WTC11 (cell line): Measurements from ENCODE around the gene NANOS1. TPM values are rescaled to one million over a fixed set of nuclear protein-coding genes. Genes with fewer than 3 reads are reported as not detected.
A peak's percentile ranks its signal among the peaks of the same experiment; 100 is the strongest.

ENCODE experiments used
- ATAC-seq: fragments of 200-7000 bp; cut with Tn5 transposase; 2 replicates; pipeline ENCODE4 v1.10.0; 2021; ENCODE audit warnings: mild to moderate bottlenecking, moderate library complexity
- CTCF ChIA-PET: fragments of 300-600 bp; sonication (Branson Sonifier 250); formaldehyde crosslinking; loops from one replicate; lab custom pipeline; 2021; ENCODE audit warnings: antibody characterized with exemption; lab: Charles Lee
- POLR2A ChIA-PET: fragments of 350-600 bp; sonication (Branson Sonifier 250); formaldehyde crosslinking; loops from one replicate; lab custom pipeline; 2021; ENCODE audit warnings: antibody characterized with exemption; lab: Charles Lee
- DNase-seq: peaks from one replicate; pipeline ENCODE4 v3.0.0; 2021; ENCODE audit warnings: low spot score
- H3K27ac Mint-ChIP-seq: 2 replicates; pipeline ENCODE4 v1.8.0; 2021; ENCODE audit warnings: mixed read lengths
- H3K27me3 Mint-ChIP-seq: 2 replicates; pipeline ENCODE4 v1.8.0; 2021; ENCODE audit warnings: low read depth, mild to moderate bottlenecking, moderate library complexity, mixed read lengths
- H3K36me3 Mint-ChIP-seq: 2 replicates; pipeline ENCODE4 v1.8.0; 2021; ENCODE audit warnings: mixed read lengths
- H3K4me1 Mint-ChIP-seq: 2 replicates; pipeline ENCODE4 v1.8.0; 2022; ENCODE audit warnings: mixed read lengths
- H3K4me3 Mint-ChIP-seq: 2 replicates; pipeline ENCODE4 v1.8.0; 2021; ENCODE audit warnings: mild to moderate bottlenecking, moderate library complexity, mixed read lengths
- H3K9me3 Mint-ChIP-seq: 2 replicates; pipeline ENCODE4 v1.8.0; 2021; ENCODE audit warnings: mixed read lengths
- ARID4B ChIP-seq: sonication (generic); formaldehyde crosslinking; IDR thresholded peaks from 2 replicates; pipeline ENCODE4 v1.8.0; 2023; ENCODE audit warnings: missing genetic modification reagents, mild to moderate bottlenecking, borderline replicate concordance
- CTCF ChIP-seq: fragments of 200-600 bp; IDR thresholded peaks from 2 replicates; pipeline ENCODE4 v1.8.0; 2022; ENCODE audit warnings: antibody characterized with exemption
- E2F1 ChIP-seq: sonication (generic); formaldehyde crosslinking; IDR thresholded peaks from 2 replicates; pipeline ENCODE4 v1.8.0; 2022; ENCODE audit warnings: mild to moderate bottlenecking, missing genetic modification reagents
- E2F4 ChIP-seq: sonication (generic); formaldehyde crosslinking; IDR thresholded peaks from 2 replicates; pipeline ENCODE4 v1.8.1; 2022; ENCODE audit warnings: low read depth, mild to moderate bottlenecking, moderate library complexity, missing genetic modification reagents, borderline replicate concordance
- HMGA2 ChIP-seq: fragments of 250-450 bp; sonication (Bioruptor Pico); IDR thresholded peaks from 2 replicates; pipeline ENCODE4 v1.4.0; 2021; ENCODE audit warnings: mild to moderate bottlenecking, moderate library complexity
- MAX ChIP-seq: sonication (generic); formaldehyde crosslinking; IDR thresholded peaks from 2 replicates; pipeline ENCODE4 v1.8.0; 2022; ENCODE audit warnings: mild to moderate bottlenecking, missing genetic modification reagents
- NFATC4 ChIP-seq: fragments of 250-450 bp; sonication (Bioruptor Pico); IDR thresholded peaks from 2 replicates; pipeline ENCODE4 v1.9.0; 2021; ENCODE audit warnings: mild to moderate bottlenecking
- NR1H2 ChIP-seq: sonication (generic); formaldehyde crosslinking; IDR thresholded peaks from 2 replicates; pipeline ENCODE4 v1.9.0; 2021; ENCODE audit warnings: mild to moderate bottlenecking, moderate library complexity, missing genetic modification reagents
- PRDM15 ChIP-seq: sonication (generic); formaldehyde crosslinking; IDR thresholded peaks from 2 replicates; pipeline ENCODE4 v1.8.0; 2022; ENCODE audit warnings: missing genetic modification reagents
- TEAD4 ChIP-seq: sonication (generic); formaldehyde crosslinking; IDR thresholded peaks from 2 replicates; pipeline ENCODE4 v1.8.0; 2022; ENCODE audit warnings: mild to moderate bottlenecking, missing genetic modification reagents
- ZBTB43 ChIP-seq: sonication (generic); formaldehyde crosslinking; IDR thresholded peaks from 2 replicates; pipeline ENCODE4 v1.8.1; 2023; ENCODE audit warnings: mild to moderate bottlenecking, missing genetic modification reagents
- ZNF232 ChIP-seq: sonication (generic); formaldehyde crosslinking; IDR thresholded peaks from 2 replicates; pipeline ENCODE4 v1.8.0; 2022; ENCODE audit warnings: mild to moderate bottlenecking, missing genetic modification reagents
- ZNF532 ChIP-seq: fragments of 250-450 bp; sonication (Bioruptor Pico); IDR thresholded peaks from 2 replicates; pipeline ENCODE4 v1.9.0; 2021; ENCODE audit warnings: mild to moderate bottlenecking, borderline replicate concordance
- total RNA-seq: library from RNA; stranded (reverse); gene quantifications from 3 replicates; pipeline ENCODE4 v1.2.3, GENCODE V29; 2021

NANOS1 gene
- total RNA-seq, 1 experiment from 2014 or later = 2.9 TPM

- Mint-ChIP-seq H3K27ac (peak overlapping the region; percentile 36), H3K9me3 (no peaks in the 10 kb centered on the region), H3K4me1 (peaks cover 25% of the 10 kb centered on the region), H3K27me3 (no peaks in the 10 kb centered on the region), H3K36me3 (peaks cover 25% of the 10 kb centered on the region), H3K4me3 (peak overlapping the region; percentile 100)
- no peak for DNase-seq
- ATAC-seq = no peak
- TF ChIP-seq MAX (CRISPR knock-in tag) = no peak
- no peak for TF ChIP-seq CTCF
- TF ChIP-seq ARID4B (CRISPR knock-in tag) = no peak
- TF ChIP-seq HMGA2 (CRISPR knock-in tag) = no peak
- no peak for TF ChIP-seq E2F1 (CRISPR knock-in tag)
- no peak for TF ChIP-seq NR1H2 (CRISPR knock-in tag)
- no peak for TF ChIP-seq E2F4 (CRISPR knock-in tag)
- no peak for TF ChIP-seq NFATC4
- no peak for TF ChIP-seq TEAD4
- no peak for TF ChIP-seq ZNF232 (CRISPR knock-in tag)
- TF ChIP-seq ZBTB43 = no peak
- TF ChIP-seq PRDM15 = no peak
- no peak for TF ChIP-seq ZNF532 (CRISPR knock-in tag)
- ChIA-PET CTCF (no interaction called here), POLR2A (interaction anchor here (0.5 kb wide), 1 partner anchor 24 kb away, joined by 6 read pairs; no protein-coding TSS in a partner anchor)
Measured at GRCh38 chr10:119078422-119079179, 49.1 kb downstream of the NANOS1 start.
